Ovary (tissue), 3 donors: ENCODE results near the gene CYP8B1.

Experiments
- EP300 ChIP-seq: sonication (generic); formaldehyde crosslinking; IDR thresholded peaks from one replicate; pipeline ENCODE4 v1.6.1; 2017; ENCODE audit warnings: antibody characterized with exemption
- POLR2A ChIP-seq: fragments of 450-650 bp; IDR thresholded peaks from one replicate; pipeline ENCODE4 v1.6.1; 2017; ENCODE audit warnings: antibody characterized with exemption, mild to moderate bottlenecking, moderate library complexity
- TF ChIP-seq, protein P1 (sequence below), 3 donors: fragments of 450-650 bp in 2 of 3; fragments of 200-600 bp in 1 of 3; IDR thresholded peaks; one replicate each; pipeline versions ENCODE4 v1.5.1 to v1.8.0; 2016 to 2022; ENCODE audit warnings: antibody characterized with exemption in 3 of 3, mild to moderate bottlenecking in 1 of 3
- donor health status: DM: no; HTN: no; CAD: no.

DNA sequence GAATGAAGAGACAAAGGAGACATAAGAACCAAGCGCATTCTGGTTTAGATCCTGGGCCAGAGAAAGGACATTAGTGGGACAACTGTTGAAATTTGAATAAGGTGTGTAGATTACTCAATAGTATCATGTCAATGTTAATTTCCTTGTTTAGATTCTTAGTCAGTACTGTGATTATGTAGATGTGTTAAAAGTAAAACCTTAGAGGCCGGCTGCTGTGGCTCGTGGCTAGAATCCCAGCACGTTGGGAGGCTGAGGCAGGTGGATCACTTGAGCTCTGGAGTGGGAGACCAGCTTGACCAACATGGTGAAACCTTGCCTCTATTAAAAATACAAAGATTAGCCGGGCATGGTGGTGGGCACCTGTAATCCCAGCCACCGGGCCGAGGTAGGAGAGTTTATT lies 26.7 kb downstream of the CYP8B1 start:
- TF ChIP-seq, protein P1, sequence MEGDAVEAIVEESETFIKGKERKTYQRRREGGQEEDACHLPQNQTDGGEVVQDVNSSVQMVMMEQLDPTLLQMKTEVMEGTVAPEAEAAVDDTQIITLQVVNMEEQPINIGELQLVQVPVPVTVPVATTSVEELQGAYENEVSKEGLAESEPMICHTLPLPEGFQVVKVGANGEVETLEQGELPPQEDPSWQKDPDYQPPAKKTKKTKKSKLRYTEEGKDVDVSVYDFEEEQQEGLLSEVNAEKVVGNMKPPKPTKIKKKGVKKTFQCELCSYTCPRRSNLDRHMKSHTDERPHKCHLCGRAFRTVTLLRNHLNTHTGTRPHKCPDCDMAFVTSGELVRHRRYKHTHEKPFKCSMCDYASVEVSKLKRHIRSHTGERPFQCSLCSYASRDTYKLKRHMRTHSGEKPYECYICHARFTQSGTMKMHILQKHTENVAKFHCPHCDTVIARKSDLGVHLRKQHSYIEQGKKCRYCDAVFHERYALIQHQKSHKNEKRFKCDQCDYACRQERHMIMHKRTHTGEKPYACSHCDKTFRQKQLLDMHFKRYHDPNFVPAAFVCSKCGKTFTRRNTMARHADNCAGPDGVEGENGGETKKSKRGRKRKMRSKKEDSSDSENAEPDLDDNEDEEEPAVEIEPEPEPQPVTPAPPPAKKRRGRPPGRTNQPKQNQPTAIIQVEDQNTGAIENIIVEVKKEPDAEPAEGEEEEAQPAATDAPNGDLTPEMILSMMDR (IDR thresholded peaks at IDR 0.05) = no peak
- no peak for TF ChIP-seq POLR2A
- TF ChIP-seq EP300 = no peak
